Fibroblast of mammary gland (primary cell): ENCODE data around the gene PACC1.

Experiments used
- DNase-seq: peaks from one replicate; pipeline ENCODE4 v3.0.0-alpha.2; 2010; ENCODE audit warnings: low read depth
- H3K4me3 ChIP-seq: 2 replicates; pipeline ENCODE4 v1.5.1; 2011; ENCODE audit warnings: low read depth, mild to moderate bottlenecking, low read length, moderate library complexity; ENCODE audit not compliant: control insufficient read depth
- CTCF ChIP-seq: conservative IDR thresholded peaks from 2 replicates; pipeline ENCODE4 v1.5.1; 2011; ENCODE audit warnings: low read depth, low read length, inconsistent platforms; ENCODE audit not compliant: control insufficient read depth, insufficient read depth

Gene PACC1

GRCh38 chr1:212451416-212452322, 37.0 kb upstream of the PACC1 start:
- no peak for DNase-seq
- H3K4me3 ChIP-seq, result no peak overlapping the region
- no peak for TF ChIP-seq CTCF

GRCh38 chr1:212450331-212450881, 35.7 kb upstream of the PACC1 start:
- no peak for TF ChIP-seq CTCF

GRCh38 chr1:212447478-212447877, 32.8 kb upstream of the PACC1 start:
- H3K4me3 ChIP-seq, result no peak overlapping the region
- no peak for DNase-seq
- TF ChIP-seq CTCF, result no peak

More at GRCh38 chr1:212450331-212450881, 35.7 kb upstream of the PACC1 start:
- H3K4me3 ChIP-seq, result no peak overlapping the region
- no peak for DNase-seq

- no peak for TF ChIP-seq CTCF
- no peak overlapping the region for H3K4me3 ChIP-seq
- no peak for DNase-seq
Observed at GRCh38 chr1:212446333-212446732, 31.6 kb upstream of the PACC1 start.

- H3K4me3 ChIP-seq, result no peak overlapping the region
- TF ChIP-seq CTCF, result no peak
- no peak for DNase-seq
Observed at GRCh38 chr1:212442408-212442807, 27.7 kb upstream of the PACC1 start.

- no peak for DNase-seq
- no peak for TF ChIP-seq CTCF
- H3K4me3 ChIP-seq, result no peak overlapping the region
Observed at GRCh38 chr1:212440419-212440818, 25.7 kb upstream of the PACC1 start.
